ENCODE data around the gene SNRPF.
"Not testable (repeated sequence)": the region's sequence is repeated elsewhere in the genome, so short reads cannot be mapped to it uniquely, and the experiment has no call there.

SNRPF gene

DNA sequence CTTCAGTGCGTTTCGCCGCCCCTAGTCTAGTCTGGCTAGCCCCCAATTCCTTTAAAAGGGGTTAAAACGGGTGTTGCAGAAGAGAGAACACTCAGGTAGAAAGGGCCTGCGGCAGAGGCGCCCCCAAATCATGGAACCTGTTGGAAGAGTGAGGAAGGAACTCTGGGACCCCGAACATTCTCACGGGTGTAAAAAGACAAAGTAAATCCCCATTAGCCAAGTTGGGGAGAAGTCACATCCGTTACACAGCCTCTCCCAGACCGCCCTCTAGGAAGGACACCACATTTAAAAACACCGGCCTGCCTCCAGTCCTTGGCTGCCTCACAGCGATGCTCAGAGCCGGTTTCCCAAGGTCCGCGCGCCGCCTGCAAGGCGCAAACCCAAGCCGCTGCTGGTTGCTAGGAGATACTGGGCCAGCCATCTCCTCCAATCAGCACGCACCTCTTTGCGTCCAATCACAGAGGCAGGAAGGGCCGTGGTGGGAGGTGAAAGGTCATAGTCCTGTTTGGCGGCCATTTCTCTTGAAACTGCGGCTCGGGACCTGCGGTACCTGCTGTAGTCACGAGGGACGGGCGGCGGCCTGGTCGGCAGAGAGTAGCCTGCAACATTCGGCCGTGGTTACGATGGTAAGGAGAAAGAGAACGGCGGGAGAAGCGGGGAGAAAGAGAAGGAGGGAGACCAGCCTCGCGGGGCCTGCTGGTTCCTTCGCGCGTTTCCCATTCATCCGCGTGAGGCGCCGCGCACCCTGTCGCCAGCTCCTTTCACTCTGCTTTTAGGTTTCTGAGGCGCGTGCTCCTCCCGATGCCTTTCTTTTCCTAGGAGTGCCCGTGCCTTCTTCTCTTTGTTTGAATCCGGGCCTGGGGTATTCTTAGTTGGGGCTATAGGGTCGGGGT, at the start of gene SNRPF:
SNRPF (plus strand) TSS at position 502 of the 893 bp plus-strand sequence; CDS start at position 624, 122 bp downstream.
- Histone ChIP-seq H3K4me3 (ENCODE audit: low read depth in 1 of 2, low read length in 2 of 2) (peak within 1 kb of the TSS; percentile 95 to 96), H3K36me3 (ENCODE audit: control insufficient read depth in 1 of 2, insufficient read depth in 2 of 2, low read length in 2 of 2) (peaks cover 19 to 26% of the 10 kb centered on the region in 2 donors), H3K27ac (ENCODE audit: low read length) (peak within 1 kb of the TSS; percentile 90), H3K9me3 (ENCODE audit: control insufficient read depth in 1 of 2, low read length in 2 of 2) (no peaks in the 10 kb centered on the region), H3K4me1 (ENCODE audit: control insufficient read depth in 1 of 2, insufficient read depth in 2 of 2, low read length in 2 of 2) (peaks cover 6 to 23% of the 10 kb centered on the region in 2 donors), H3K27me3 (ENCODE audit: low read depth, low read length) (no peaks in the 10 kb centered on the region)

DNA sequence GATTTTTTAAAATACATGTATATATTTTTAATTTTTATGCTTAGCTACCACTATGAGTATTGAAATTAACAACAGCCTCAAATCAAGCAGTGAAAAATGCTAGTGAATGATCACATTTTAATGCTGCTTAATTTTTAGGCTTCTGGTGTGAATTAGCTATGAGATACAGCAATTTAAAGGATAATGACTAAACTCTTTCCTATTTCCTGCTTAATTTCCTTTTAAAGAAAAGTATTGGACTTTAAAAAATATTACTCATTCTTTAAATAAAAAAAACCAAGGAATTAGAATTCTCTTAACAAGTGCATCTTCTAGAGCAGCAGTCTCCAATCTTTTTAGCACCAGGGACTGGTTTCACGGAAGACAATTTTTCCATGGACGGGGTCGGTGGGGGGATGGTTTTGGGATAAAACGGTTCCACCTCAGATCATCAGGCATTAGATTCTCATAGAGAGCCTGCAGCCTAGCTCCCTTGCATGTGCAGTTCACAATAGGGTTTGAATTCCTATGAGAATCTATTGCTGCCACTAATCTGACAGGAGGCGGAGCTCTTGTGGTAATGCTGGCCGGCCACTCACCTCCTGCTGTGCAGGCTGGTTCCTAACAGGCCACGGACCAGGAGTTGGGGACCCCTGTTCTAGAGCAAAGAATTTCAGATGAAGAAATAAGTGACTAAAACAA, 49.6 kb upstream of the SNRPF start:
- Histone ChIP-seq H3K4me1 (ENCODE audit: control insufficient read depth in 1 of 2, insufficient read depth in 2 of 2, low read length in 2 of 2) (peaks cover 0 to 5% of the 10 kb centered on the region in 2 donors), H3K27me3 (ENCODE audit: low read depth, low read length) (no peaks in the 10 kb centered on the region), H3K36me3 (ENCODE audit: control insufficient read depth in 1 of 2, insufficient read depth in 2 of 2, low read length in 2 of 2) (no peaks in the 10 kb centered on the region), H3K4me3 (ENCODE audit: low read depth in 1 of 2, low read length in 2 of 2) (no peak overlapping the region), H3K9me3 (ENCODE audit: control insufficient read depth in 1 of 2, low read length in 2 of 2) (no peaks in the 10 kb centered on the region), H3K27ac (ENCODE audit: low read length) (no peak overlapping the region)

DNA sequence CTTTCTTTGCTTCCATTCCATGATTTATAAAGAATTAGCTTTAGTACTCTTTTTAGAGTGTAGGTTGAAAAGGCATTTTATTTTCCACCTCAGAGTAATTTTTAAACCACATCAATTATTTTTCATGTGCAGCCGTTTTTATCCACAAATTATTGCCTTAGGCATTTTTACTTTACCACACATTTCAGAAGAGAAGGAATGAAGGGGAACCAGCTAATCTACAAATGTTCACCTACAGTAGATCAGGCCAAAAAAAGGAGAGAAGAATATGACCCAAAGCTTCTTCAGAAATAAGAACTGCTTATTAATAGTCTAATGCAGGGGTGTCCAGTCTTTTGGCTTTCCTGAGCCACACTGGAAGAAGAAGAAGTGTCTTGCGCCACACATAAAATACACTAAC, 48.3 kb upstream of the SNRPF start:
- H3K27me3 ChIP-seq (ENCODE audit: low read depth, low read length): no peaks in the 10 kb centered on the region
- H3K4me1 ChIP-seq (ENCODE audit: control insufficient read depth in 1 of 2, insufficient read depth in 2 of 2, low read length in 2 of 2): peaks cover 0 to 2% of the 10 kb centered on the region in 2 donors
- no peaks in the 10 kb centered on the region for H3K36me3 ChIP-seq (ENCODE audit: control insufficient read depth in 1 of 2, insufficient read depth in 2 of 2, low read length in 2 of 2)

DNA sequence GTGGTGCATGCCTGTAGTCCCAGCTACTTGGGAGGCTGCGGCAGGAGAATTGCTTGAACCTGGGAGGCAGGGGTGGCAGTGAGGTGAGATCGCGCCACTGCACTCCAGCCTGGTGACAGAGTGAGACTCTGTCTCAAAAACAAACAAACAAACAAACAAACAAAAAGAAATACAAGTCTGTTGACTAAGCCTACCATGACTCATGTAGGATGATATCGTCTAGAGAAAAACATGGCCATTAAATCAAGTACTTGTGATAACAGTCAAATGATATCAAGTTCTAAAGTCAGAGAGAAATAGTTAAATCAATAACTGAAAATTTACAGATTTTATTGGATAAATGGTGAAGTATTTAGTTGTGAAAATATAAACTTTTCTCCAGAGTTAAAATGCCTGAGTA, 46.6 kb upstream of the SNRPF start:
- H3K36me3 ChIP-seq (ENCODE audit: control insufficient read depth in 1 of 2, insufficient read depth in 2 of 2, low read length in 2 of 2); H3K9me3 ChIP-seq (ENCODE audit: control insufficient read depth in 1 of 2, low read length in 2 of 2); H3K4me3 ChIP-seq (ENCODE audit: low read depth in 1 of 2, low read length in 2 of 2): not testable (repeated sequence)

More for the DNA sequence above, 48.3 kb upstream of the SNRPF start:
- Histone ChIP-seq H3K9me3 (ENCODE audit: control insufficient read depth in 1 of 2, low read length in 2 of 2) (no peaks in the 10 kb centered on the region), H3K27ac (ENCODE audit: low read length) (no peak overlapping the region), H3K4me3 (ENCODE audit: low read depth in 1 of 2, low read length in 2 of 2) (no peak overlapping the region)

DNA sequence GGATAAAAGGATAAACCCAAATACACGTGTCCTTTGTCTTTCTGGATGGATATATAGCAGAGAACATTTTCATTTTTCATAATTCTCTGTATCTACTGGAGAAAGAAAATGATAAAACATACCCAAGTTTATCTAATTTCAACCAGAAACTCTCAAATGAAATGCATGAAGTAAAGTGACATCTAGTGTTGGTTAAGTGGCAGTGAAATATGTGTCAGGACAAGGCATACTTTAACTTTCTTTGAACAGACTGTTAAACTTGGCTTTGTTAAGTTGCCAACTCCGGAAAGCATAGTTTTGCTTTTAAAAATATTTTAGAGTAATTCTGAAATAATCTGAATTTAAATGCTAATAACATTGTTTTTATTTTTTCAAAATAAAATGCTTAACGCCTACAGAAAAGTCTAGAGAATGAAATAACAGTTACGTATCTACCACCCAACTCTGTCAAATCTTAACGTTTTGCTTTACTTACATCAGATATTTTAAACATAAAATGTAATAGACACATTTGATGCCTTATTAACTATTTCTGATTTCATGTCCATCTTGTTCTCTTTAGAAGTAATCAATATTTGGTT, 43.0 kb upstream of the SNRPF start:
- Histone ChIP-seq H3K27me3 (ENCODE audit: low read depth, low read length) (no peaks in the 10 kb centered on the region), H3K36me3 (ENCODE audit: control insufficient read depth in 1 of 2, insufficient read depth in 2 of 2, low read length in 2 of 2) (no peaks in the 10 kb centered on the region), H3K4me3 (ENCODE audit: low read depth in 1 of 2, low read length in 2 of 2) (no peak overlapping the region), H3K9me3 (ENCODE audit: control insufficient read depth in 1 of 2, low read length in 2 of 2) (no peaks in the 10 kb centered on the region), H3K4me1 (ENCODE audit: control insufficient read depth in 1 of 2, insufficient read depth in 2 of 2, low read length in 2 of 2) (no peaks in the 10 kb centered on the region), H3K27ac (ENCODE audit: low read length) (no peak overlapping the region)

More for the DNA sequence above, 46.6 kb upstream of the SNRPF start:
- not testable (repeated sequence) for H3K27ac ChIP-seq (ENCODE audit: low read length); H3K4me1 ChIP-seq (ENCODE audit: control insufficient read depth in 1 of 2, insufficient read depth in 2 of 2, low read length in 2 of 2); H3K27me3 ChIP-seq (ENCODE audit: low read depth, low read length)

DNA sequence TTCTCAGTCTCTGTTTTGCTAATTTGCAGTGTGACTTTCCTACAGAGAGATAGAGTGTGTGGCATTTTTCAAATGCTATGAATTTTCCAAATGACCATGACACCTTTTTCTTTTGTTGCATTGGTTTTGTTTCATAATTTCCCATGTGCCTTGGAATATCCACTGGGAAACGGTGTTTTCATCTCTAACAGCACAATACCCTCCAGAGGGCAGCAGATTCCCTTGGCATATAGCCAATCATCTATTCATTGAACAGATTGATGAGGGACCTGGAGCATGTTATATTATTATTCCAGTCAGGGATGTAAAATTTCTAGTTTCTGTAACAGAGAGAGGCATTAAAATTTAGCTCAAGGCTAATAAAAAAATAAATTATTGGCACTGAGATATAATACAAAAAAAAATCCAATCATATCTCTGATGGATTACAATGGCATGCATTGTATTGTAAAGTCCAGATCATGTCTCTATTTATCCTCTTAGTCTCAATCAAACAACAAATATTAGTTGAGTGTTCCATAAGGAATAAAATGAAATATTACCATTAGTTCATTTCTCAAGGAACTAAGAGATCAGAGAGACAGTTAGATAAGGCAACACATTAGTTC, 38.6 kb upstream of the SNRPF start:
- Histone ChIP-seq H3K9me3 (ENCODE audit: control insufficient read depth in 1 of 2, low read length in 2 of 2) (no peaks in the 10 kb centered on the region), H3K4me1 (ENCODE audit: control insufficient read depth in 1 of 2, insufficient read depth in 2 of 2, low read length in 2 of 2) (no peaks in the 10 kb centered on the region), H3K36me3 (ENCODE audit: control insufficient read depth in 1 of 2, insufficient read depth in 2 of 2, low read length in 2 of 2) (no peaks in the 10 kb centered on the region), H3K4me3 (ENCODE audit: low read depth in 1 of 2, low read length in 2 of 2) (no peak overlapping the region), H3K27ac (ENCODE audit: low read length) (no peak overlapping the region), H3K27me3 (ENCODE audit: low read depth, low read length) (no peaks in the 10 kb centered on the region)

DNA sequence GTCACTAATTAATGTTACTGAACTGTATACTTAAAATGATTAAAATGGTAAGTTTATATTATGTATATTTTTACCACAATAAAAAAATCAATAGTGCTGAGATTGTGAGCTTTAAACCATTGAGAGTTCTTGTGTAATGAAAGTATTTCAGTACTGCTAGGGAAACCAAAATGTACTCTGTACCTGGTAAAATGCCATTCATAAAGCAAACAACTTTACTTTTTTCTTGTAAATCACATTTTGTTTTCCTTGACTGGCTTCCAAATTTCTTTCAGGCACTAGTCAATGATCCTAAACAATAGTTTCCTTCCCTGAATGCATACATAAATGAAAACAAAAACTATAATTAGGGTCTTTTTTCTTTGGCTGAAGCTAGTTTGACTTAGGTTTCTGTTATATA, 29.4 kb upstream of the SNRPF start:
- no peak overlapping the region for H3K27ac ChIP-seq (ENCODE audit: low read length)
- no peaks in the 10 kb centered on the region for H3K27me3 ChIP-seq (ENCODE audit: low read depth, low read length)
- no peaks in the 10 kb centered on the region for H3K9me3 ChIP-seq (ENCODE audit: control insufficient read depth in 1 of 2, low read length in 2 of 2)

DNA sequence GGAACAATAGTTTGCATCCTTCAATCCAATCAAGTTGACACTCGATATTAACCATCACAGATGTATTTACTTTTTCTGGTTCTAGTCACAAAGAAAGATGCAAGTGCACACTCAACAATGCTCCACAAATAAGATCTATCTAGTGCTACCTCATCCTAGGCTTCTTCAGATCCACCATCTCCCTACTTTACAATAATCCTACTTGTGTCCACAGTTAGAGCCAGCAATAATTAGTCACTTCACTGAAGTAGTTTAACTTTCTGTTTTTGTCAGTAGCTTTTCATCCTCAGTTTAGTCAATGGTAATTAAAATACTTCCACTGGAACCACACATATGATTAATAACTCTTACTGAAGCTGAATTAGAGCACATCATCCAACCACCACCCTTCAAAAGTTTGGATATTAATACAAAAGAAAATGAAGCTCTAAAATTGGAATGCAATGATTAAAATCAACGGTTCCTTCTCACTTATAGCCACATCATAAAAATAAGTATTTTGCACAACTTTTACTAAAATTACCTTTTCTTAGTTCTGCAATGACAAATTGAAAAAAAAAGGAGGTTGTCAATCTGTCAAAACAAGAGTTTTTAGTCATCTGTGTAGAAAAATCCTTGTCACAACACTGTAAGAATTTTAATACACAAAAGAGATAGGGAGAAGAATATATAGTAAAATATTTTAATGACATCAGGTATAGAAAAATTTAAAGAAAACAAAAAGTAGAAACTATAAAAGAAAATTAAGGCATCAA, 28.2 kb upstream of the SNRPF start:
- no peaks in the 10 kb centered on the region for H3K36me3 ChIP-seq (ENCODE audit: control insufficient read depth in 1 of 2, insufficient read depth in 2 of 2, low read length in 2 of 2)
- H3K9me3 ChIP-seq (ENCODE audit: control insufficient read depth in 1 of 2, low read length in 2 of 2): no peaks in the 10 kb centered on the region
- no peaks in the 10 kb centered on the region for H3K27me3 ChIP-seq (ENCODE audit: low read depth, low read length)
- no peak overlapping the region for H3K27ac ChIP-seq (ENCODE audit: low read length)
- no peaks in the 10 kb centered on the region for H3K4me1 ChIP-seq (ENCODE audit: control insufficient read depth in 1 of 2, insufficient read depth in 2 of 2, low read length in 2 of 2)
- no peak overlapping the region for H3K4me3 ChIP-seq (ENCODE audit: low read depth in 1 of 2, low read length in 2 of 2)

More for the DNA sequence above, 29.4 kb upstream of the SNRPF start:
- no peak overlapping the region for H3K4me3 ChIP-seq (ENCODE audit: low read depth in 1 of 2, low read length in 2 of 2)
- no peaks in the 10 kb centered on the region for H3K4me1 ChIP-seq (ENCODE audit: control insufficient read depth in 1 of 2, insufficient read depth in 2 of 2, low read length in 2 of 2)
- no peaks in the 10 kb centered on the region for H3K36me3 ChIP-seq (ENCODE audit: control insufficient read depth in 1 of 2, insufficient read depth in 2 of 2, low read length in 2 of 2)

DNA sequence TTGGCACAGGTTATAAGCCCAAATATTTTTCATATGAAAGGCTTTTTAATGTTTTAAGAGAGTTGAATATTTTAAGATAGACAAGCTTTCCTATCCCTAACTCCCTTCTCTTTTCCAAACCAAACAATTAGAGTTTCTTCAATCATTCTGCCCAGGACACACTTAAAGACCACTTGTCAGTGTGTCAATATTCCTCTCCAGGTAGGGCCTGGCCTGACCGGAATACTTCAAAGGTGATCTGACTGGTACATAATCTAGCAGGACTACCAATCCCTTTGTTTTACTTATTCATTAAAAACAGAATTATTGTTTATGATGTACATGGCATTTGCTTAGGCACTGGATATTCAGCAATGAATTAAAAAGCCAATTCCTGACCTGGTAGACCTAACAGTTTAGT, 24.2 kb upstream of the SNRPF start:
- H3K4me1 ChIP-seq (ENCODE audit: control insufficient read depth in 1 of 2, insufficient read depth in 2 of 2, low read length in 2 of 2): peaks cover 5 to 6% of the 10 kb centered on the region in 2 donors
- no peak overlapping the region for H3K27ac ChIP-seq (ENCODE audit: low read length)
- H3K4me3 ChIP-seq (ENCODE audit: low read depth in 1 of 2, low read length in 2 of 2): no peak overlapping the region
- H3K27me3 ChIP-seq (ENCODE audit: low read depth, low read length): no peaks in the 10 kb centered on the region
- no peaks in the 10 kb centered on the region for H3K36me3 ChIP-seq (ENCODE audit: control insufficient read depth in 1 of 2, insufficient read depth in 2 of 2, low read length in 2 of 2)
- no peaks in the 10 kb centered on the region for H3K9me3 ChIP-seq (ENCODE audit: control insufficient read depth in 1 of 2, low read length in 2 of 2)

DNA sequence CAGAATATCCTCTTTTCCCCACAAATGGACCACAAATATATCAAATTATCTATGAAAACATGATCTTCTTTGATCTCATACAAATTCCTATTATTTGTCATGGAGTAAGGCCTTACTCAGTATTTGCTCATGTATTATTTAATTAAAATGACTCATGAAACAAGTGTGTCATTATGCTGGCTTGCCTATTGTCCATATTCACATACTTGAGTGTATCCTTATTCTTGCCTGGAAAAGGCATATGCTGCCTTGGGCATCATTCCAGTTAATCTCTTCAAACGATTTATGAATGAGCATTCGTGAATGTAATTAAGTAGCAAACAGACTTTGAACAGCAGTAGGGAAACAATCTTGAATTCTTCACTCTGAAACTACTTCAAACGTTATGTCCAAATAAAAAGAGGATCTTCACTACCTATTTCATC, 22.6 kb upstream of the SNRPF start:
- Histone ChIP-seq H3K4me1 (ENCODE audit: control insufficient read depth in 1 of 2, insufficient read depth in 2 of 2, low read length in 2 of 2) (peaks cover 5 to 6% of the 10 kb centered on the region in 2 donors), H3K27me3 (ENCODE audit: low read depth, low read length) (no peaks in the 10 kb centered on the region), H3K36me3 (ENCODE audit: control insufficient read depth in 1 of 2, insufficient read depth in 2 of 2, low read length in 2 of 2) (no peaks in the 10 kb centered on the region), H3K9me3 (ENCODE audit: control insufficient read depth in 1 of 2, low read length in 2 of 2) (no peaks in the 10 kb centered on the region), H3K4me3 (ENCODE audit: low read depth in 1 of 2, low read length in 2 of 2) (no peak overlapping the region), H3K27ac (ENCODE audit: low read length) (no peak overlapping the region)
